HepG2 (cell line): Measurements from ENCODE around the gene LCN2. TPM values are rescaled to one million over a fixed set of nuclear protein-coding genes. Genes with fewer than 3 reads are reported as not detected.
A peak's percentile ranks its signal among the peaks of the same experiment; 100 is the strongest.

Experiments used
- ATAC-seq: fragments of 200-7000 bp; cut with Tn5 transposase; 3 replicates; pipeline ENCODE4 v1.9.1; 2020; ENCODE audit warnings: mild to moderate bottlenecking, moderate library complexity
- BruUV-seq: library from RNA; stranded (reverse); fragments of 400-500 nt; replicated peaks from 2 replicates; lab custom pipeline; 2021; lab: Mats Ljungman, UMichigan
- CTCF ChIA-PET: fragments of 300-600 bp; formaldehyde crosslinking; extraction: SDS; loops from one replicate; lab custom pipeline; 2021; ENCODE audit warnings: low total read pairs, inconsistent platforms, low intra/inter-chr PET ratio; lab: Yijun Ruan, JAX
- POLR2A ChIA-PET: fragments of 350-600 bp; sonication (Branson Sonifier 250); formaldehyde crosslinking; loops from one replicate; lab custom pipeline; 2020; ENCODE audit warnings: antibody characterized with exemption, inconsistent platforms; lab: Yijun Ruan, JAX
- DNase-seq: peaks from one replicate; pipeline ENCODE4 v3.0.0-alpha.2; 2015; ENCODE audit warnings: low spot score
- FAIRE-seq: peaks from 3 replicates; lab custom pipeline; 2011; peaks lifted over from hg19 to GRCh38; lab: Jason Lieb, UNC
- H2AFZ ChIP-seq: one replicate; pipeline ENCODE4 v1.6.1; 2011; ENCODE audit warnings: low read length, inconsistent platforms
- H3K27ac ChIP-seq: fragments of 300-600 bp; 3 replicates; pipeline ENCODE4 v1.8.0; 2011; ENCODE audit warnings: mixed run types, mild to moderate bottlenecking, mixed read lengths, low read length, inconsistent platforms; ENCODE audit not compliant: insufficient read depth; ENCODE audit errors: extremely low read length
- H3K27me3 ChIP-seq, 2 experiments: fragments of 200-600 bp in 1 of 2; 2 replicates in 1 of 2; 3 replicates in 1 of 2; pipeline versions ENCODE4 v1.6.0 to v1.8.0; 2011; ENCODE audit warnings: low read length in 2 of 2, mild to moderate bottlenecking in 2 of 2, moderate library complexity in 2 of 2, inconsistent platforms in 1 of 2; ENCODE audit not compliant: insufficient read depth in 2 of 2, control insufficient read depth in 1 of 2
- H3K36me3 ChIP-seq, 2 experiments: fragments of 200-600 bp in 1 of 2; replicated peaks in 1 of 2; 2 replicates in 1 of 2; 3 replicates in 1 of 2; pipeline versions ENCODE4 v1.5.1 to v1.8.0; 2011; ENCODE audit warnings: low read length in 2 of 2, inconsistent platforms in 1 of 2; ENCODE audit not compliant: insufficient read depth in 2 of 2, control insufficient read depth in 1 of 2
- H3K4me1 ChIP-seq: 2 replicates; pipeline ENCODE4 v1.5.1; 2012; ENCODE audit warnings: low read length, inconsistent platforms; ENCODE audit not compliant: insufficient read depth
- H3K4me2 ChIP-seq: 2 replicates; pipeline ENCODE4 v1.6.0; 2011; ENCODE audit warnings: low read depth, low read length, inconsistent platforms
- H3K4me3 ChIP-seq, 3 experiments: fragments of 200-600 bp in 1 of 3; sonication (generic), shearing (Covaris generic) in 1 of 3; replicated peaks in 1 of 3; 2 replicates each; pipeline ENCODE4 v1.5.1; 2011 to 2016; ENCODE audit warnings: low read length in 3 of 3, inconsistent platforms in 2 of 3, low read depth in 2 of 3, mild to moderate bottlenecking in 2 of 3, control low read depth in 1 of 3, mixed read lengths in 1 of 3; ENCODE audit not compliant: insufficient read depth in 1 of 3
- H3K79me2 ChIP-seq: one replicate; pipeline ENCODE4 v1.6.1; 2011; ENCODE audit warnings: low read length, inconsistent platforms; ENCODE audit not compliant: insufficient read depth
- H3K9ac ChIP-seq: 2 replicates; pipeline ENCODE4 v1.6.0; 2011; ENCODE audit warnings: mild to moderate bottlenecking, low read depth, low read length, inconsistent platforms; ENCODE audit not compliant: insufficient read depth
- H3K9me3 ChIP-seq: 2 replicates; pipeline ENCODE4 v1.5.1; 2012; ENCODE audit warnings: mild to moderate bottlenecking, low read length
- H4K20me1 ChIP-seq: 2 replicates; pipeline ENCODE4 v1.6.0; 2011; ENCODE audit warnings: inconsistent platforms, mild to moderate bottlenecking, low read length, moderate library complexity; ENCODE audit not compliant: insufficient read depth
- AGO2 ChIP-seq: fragments of 200-400 bp; formaldehyde crosslinking; optimal IDR thresholded peaks from 2 replicates; pipeline ENCODE3; 2017; ENCODE audit warnings: mild to moderate bottlenecking, low read depth, low read length, moderate library complexity
- ISX ChIP-seq: sonication (generic); formaldehyde crosslinking; conservative IDR thresholded peaks from 2 replicates; pipeline ENCODE4 v1.5.0; 2020; ENCODE audit warnings: missing genetic modification reagents
- PCBP2 ChIP-seq: fragments of 200-400 bp; formaldehyde crosslinking; optimal IDR thresholded peaks from 2 replicates; pipeline ENCODE3; 2018; ENCODE audit warnings: low read length, low read depth; ENCODE audit not compliant: poor library complexity, severe bottlenecking
- POLR2A ChIP-seq, 2 experiments: IDR thresholded peaks; 2 replicates each; pipeline ENCODE4 v1.6.1; 2011; ENCODE audit warnings: low read depth in 2 of 2, low read length in 2 of 2, mild to moderate bottlenecking in 1 of 2, moderate library complexity in 1 of 2; ENCODE audit not compliant: insufficient read depth in 1 of 2
- POLR2G ChIP-seq: fragments of 200-400 bp; formaldehyde crosslinking; IDR thresholded peaks from 2 replicates; pipeline ENCODE4 v1.6.1; 2018; ENCODE audit warnings: mild to moderate bottlenecking, low read depth, low read length, moderate library complexity
- RBM22 ChIP-seq: fragments of 200-400 bp; formaldehyde crosslinking; optimal IDR thresholded peaks from 2 replicates; pipeline ENCODE3; 2017; ENCODE audit warnings: mild to moderate bottlenecking, low read length, moderate library complexity
- ZNF275 ChIP-seq: sonication (generic); formaldehyde crosslinking; IDR thresholded peaks from 2 replicates; pipeline ENCODE4 v1.8.0; 2022; ENCODE audit warnings: missing genetic modification reagents, mild to moderate bottlenecking, inconsistent platforms, borderline replicate concordance
- WGBS: methylation state at CpG from one replicate; pipeline ENCODE4 v1.1.6; 2017; ENCODE audit warnings: low lambda C conversion rate; 5-methylcytosine and 5-hydroxymethylcytosine counted together
- in situ Hi-C: cut with HindIII; loops from 2 replicates; pipeline ENCODE4 v1.10.0; 2017; ENCODE audit warnings: low pct_unique_long_range_greater_than_20kb; ENCODE audit not compliant: extremely low pct_ligation_motif_present
- intact Hi-C: fragments of 100-400 bp; cut with micrococcal nuclease; formaldehyde crosslinking; loops from one replicate; pipeline ENCODE4 v1.10.0; 2022; ENCODE audit not compliant: unreplicated experiment
- polyA plus RNA-seq, 8 experiments: library from polyadenylated mRNA; depleted of rRNA in 3 of 8; stranded (reverse) in 7 of 8; unstranded in 1 of 8; fragments of >200 nt; fragmentation: Illumina TruSeq in 4 of 8; extraction: Trizol in 4 of 8; gene quantifications; 2 replicates each; pipeline versions ENCODE4 v1.2.1 to v1.2.3, GENCODE V29; 2011 to 2016; ENCODE audit warnings: low read depth in 4 of 8, missing spikeins in 1 of 8, mixed read lengths in 1 of 8; ENCODE audit not compliant: insufficient read depth in 1 of 8
- total RNA-seq, 5 experiments: library from RNA; depleted of rRNA; stranded (reverse); fragments of >200 nt; fragmentation: Illumina TruSeq; extraction: Trizol; gene quantifications; 2 replicates each; pipeline ENCODE4 v1.2.3, GENCODE V29; 2016; ENCODE audit warnings: low read depth in 1 of 5

The LCN2 gene
- total and polyA plus RNA-seq, 2 of the 13 experiments (the other 11 are each of a cell fraction or from before 2014, with no cell fraction given), result 0.38 to 1.4 TPM

- in situ Hi-C loops (no loop called here), intact Hi-C loops (loop anchor here (10.0 kb wide), 1 partner anchor 174 kb away; no protein-coding TSS in a partner anchor)
- DNase-seq, result no peak
- H3K79me2 ChIP-seq, result no peaks in the 10 kb centered on the region
- H3K9ac ChIP-seq, result no peak overlapping the region
- CTCF ChIA-PET, result interaction anchor here (0.6 to 1.8 kb wide), 5 partner anchors 15 to 42 kb away, joined by 3 to 14 read pairs (median 4); no protein-coding TSS in a partner anchor
- H3K27me3 ChIP-seq, result no peaks in the 10 kb centered on the region
- 68% methylated on average over 3 of the region's 3 CpGs for WGBS
- no peaks in the 10 kb centered on the region for H3K9me3 ChIP-seq
- H3K36me3 ChIP-seq, result peaks cover 4 to 24% of the 10 kb centered on the region in 2 experiments; a peak in 3 of 5 replicates
- peaks cover 49% of the 10 kb centered on the region for H3K4me1 ChIP-seq
- no peak overlapping the region for H3K4me2 ChIP-seq
- no peak overlapping the region for H3K27ac ChIP-seq
- no TSS peak for BruUV-seq
- no peaks in the 10 kb centered on the region for H4K20me1 ChIP-seq
- ATAC-seq, result no peak
- POLR2A ChIA-PET, result interaction anchor here (0.6 to 1.8 kb wide), 3 partner anchors 10 to 24 kb away, joined by 3 to 6 read pairs (median 4); no protein-coding TSS in a partner anchor
- no peak overlapping the region for H2AFZ ChIP-seq
- no peak overlapping the region for H3K4me3 ChIP-seq
- no peak for FAIRE-seq
- TF ChIP-seq PCBP2, result peak; percentile 82
- TF ChIP-seq ISX, result no peak
These were observed 30.8 kb upstream of the LCN2 start for GRCh38 chr9:128118472-128118857.

- Histone ChIP-seq H3K9me3 (no peaks in the 10 kb centered on the region), H3K27ac (no peak overlapping the region), H3K27me3 (no peaks in the 10 kb centered on the region), H3K9ac (no peak overlapping the region), H3K4me2 (no peak overlapping the region)
- POLR2A ChIA-PET, result no interaction called here
- in situ Hi-C loops, result no loop called here
- ATAC-seq (no peak), FAIRE-seq (no peak), DNase-seq (no peak)
- no TSS peak for BruUV-seq
- TF ChIP-seq POLR2A (IDR thresholded peaks at IDR 0.05; ENCODE audit: insufficient read depth in 1 of 2, low read depth in 2 of 2, low read length in 2 of 2) (peak in 1 of 2 experiments; percentile 19; a peak in 1 of 4 replicates), RBM22 (peak; percentile 76), ZNF275 (CRISPR knock-in tag) (no peak), POLR2G (peak; percentile 38; the same call in 1 of the 2 replicates), AGO2 (peak; percentile 88)
- TF ChIP-seq, all 625 proteins: peak for 4
- 95% methylated on average over 11 of the region's 15 CpGs for WGBS
- intact Hi-C loops, result loop anchor here (10.0 kb wide), 1 partner anchor 174 kb away; no protein-coding TSS in a partner anchor
- Histone ChIP-seq H3K79me2 (no peaks in the 10 kb centered on the region), H2AFZ (no peak overlapping the region), H3K4me1 (peaks cover 43% of the 10 kb centered on the region), H3K36me3 (peaks cover 4 to 29% of the 10 kb centered on the region in 2 experiments; a peak in 3 of 5 replicates), H3K4me3 (no peak overlapping the region), H4K20me1 (no peaks in the 10 kb centered on the region)
- CTCF ChIA-PET, result no interaction called here
These were observed 30.1 kb upstream of the LCN2 start for GRCh38 chr9:128118971-128119665.
